CD8-positive, alpha-beta memory T cell (primary cell): Measurements from ENCODE around the gene FHIT. TPM values are rescaled to one million over a fixed set of nuclear protein-coding genes. Genes with fewer than 3 reads are reported as not detected.

Source experiments
- CTCF ChIA-PET: fragments of 350-600 bp; sonication (Branson Sonifier 250); formaldehyde crosslinking; loops from one replicate; lab custom pipeline; 2021; ENCODE audit warnings: antibody characterized with exemption; lab: Charles Lee
- POLR2A ChIA-PET: fragments of 350-600 bp; sonication (Branson Sonifier 250); formaldehyde crosslinking; loops from one replicate; lab custom pipeline; 2021; ENCODE audit warnings: antibody characterized with exemption; lab: Charles Lee
- DNase-seq, 5 donors: peaks; one replicate each; pipeline versions ENCODE4 v3.0.0 to v3.0.0-alpha.2; 2020 to 2022; ENCODE audit warnings: mixed read lengths in 1 of 5
- H3K27ac ChIP-seq: one replicate; pipeline ENCODE4 v1.7.0; 2013; ENCODE audit warnings: low read depth, mild to moderate bottlenecking, low read length, moderate library complexity
- H3K27me3 ChIP-seq: 2 replicates; pipeline ENCODE4 v1.7.0; 2013; ENCODE audit warnings: low read length, mild to moderate bottlenecking; ENCODE audit not compliant: insufficient read depth, poor library complexity, severe bottlenecking
- H3K36me3 ChIP-seq: 2 replicates; pipeline ENCODE4 v1.7.0; 2013; ENCODE audit warnings: mild to moderate bottlenecking, low read length, moderate library complexity; ENCODE audit not compliant: insufficient read depth
- H3K4me1 ChIP-seq: 2 replicates; pipeline ENCODE4 v1.7.0; 2013; ENCODE audit warnings: mild to moderate bottlenecking, low read length, moderate library complexity; ENCODE audit not compliant: insufficient read depth
- H3K4me3 ChIP-seq: 2 replicates; pipeline ENCODE4 v1.7.0; 2013; ENCODE audit warnings: mild to moderate bottlenecking, low read length
- H3K9me3 ChIP-seq: 2 replicates; pipeline ENCODE4 v1.7.0; 2013; ENCODE audit warnings: mild to moderate bottlenecking, low read length
- H3K27ac Mint-ChIP-seq, 8 donors: one replicate each; pipeline ENCODE4 v1.8.0; 2020 to 2021; ENCODE audit warnings: mixed read lengths in 8 of 8, mild to moderate bottlenecking in 6 of 8, inconsistent platforms in 3 of 8, moderate library complexity in 3 of 8
- H3K27me3 Mint-ChIP-seq, 2 donors: one replicate each; pipeline ENCODE4 v1.8.0; 2020 to 2021; ENCODE audit warnings: mixed read lengths in 2 of 2, mild to moderate bottlenecking in 1 of 2, moderate library complexity in 1 of 2
- H3K36me3 Mint-ChIP-seq, 3 donors: one replicate each; pipeline ENCODE4 v1.8.0; 2020 to 2021; ENCODE audit warnings: mixed read lengths in 3 of 3, inconsistent platforms in 1 of 3, mild to moderate bottlenecking in 1 of 3
- H3K4me1 Mint-ChIP-seq, 3 donors: one replicate each; pipeline ENCODE4 v1.8.0; 2020 to 2021; ENCODE audit warnings: mixed read lengths in 3 of 3, inconsistent platforms in 1 of 3, mild to moderate bottlenecking in 1 of 3
- H3K4me3 Mint-ChIP-seq, 7 donors: one replicate each; pipeline ENCODE4 v1.8.0; 2020 to 2021; ENCODE audit warnings: mixed read lengths in 7 of 7, mild to moderate bottlenecking in 6 of 7, moderate library complexity in 4 of 7, inconsistent platforms in 2 of 7
- H3K9me3 Mint-ChIP-seq, 5 donors: one replicate each; pipeline ENCODE4 v1.8.0; 2020 to 2022; ENCODE audit warnings: mixed read lengths in 5 of 5, mild to moderate bottlenecking in 3 of 5, moderate library complexity in 2 of 5, inconsistent platforms in 1 of 5
- polyA plus RNA-seq: library from polyadenylated mRNA; unstranded; fragments of 300-500 nt; fragmentation: Illumina TruSeq; gene quantifications from one replicate; pipeline ENCODE4 v1.2.3, GENCODE V29; 2021
- total RNA-seq, 2 experiments: library from RNA; stranded (reverse); gene quantifications; one replicate each; pipeline ENCODE4 v1.2.3, GENCODE V29; 2021

Gene FHIT
- total and polyA plus RNA-seq, 3 experiments from 2014 or later = 4.1 to 7.4 (median 4.2) TPM

DNA sequence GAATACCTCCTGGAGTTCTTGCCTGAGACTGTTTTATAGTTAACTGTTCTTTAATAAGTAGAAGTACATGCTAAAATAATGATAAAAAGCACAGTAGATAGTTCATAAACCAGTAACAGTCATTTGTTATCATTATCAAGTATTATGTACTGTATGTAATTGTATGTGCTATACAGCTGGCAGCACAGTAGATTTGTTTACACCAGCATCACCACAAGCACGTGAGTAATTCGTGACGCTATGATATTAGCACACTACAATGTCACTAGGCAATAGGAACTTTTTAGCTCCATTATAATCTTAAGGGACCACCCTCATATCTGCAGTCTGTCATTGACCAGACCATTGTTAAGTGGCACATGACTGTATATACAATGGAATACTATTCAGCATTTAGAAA is 534.7 kb downstream of the FHIT start:
- H3K4me1 ChIP-seq = no peaks in the 10 kb centered on the region
- no peaks in the 10 kb centered on the region for H3K36me3 Mint-ChIP-seq
- ChIA-PET CTCF (no interaction called here), POLR2A (no interaction called here)
- no peaks in the 10 kb centered on the region for H3K36me3 ChIP-seq
- no peaks in the 10 kb centered on the region for H3K9me3 ChIP-seq
- H3K27ac ChIP-seq = no peak overlapping the region
- H3K4me1 Mint-ChIP-seq = no peaks in the 10 kb centered on the region
- no peak overlapping the region for H3K27ac Mint-ChIP-seq
- H3K27me3 Mint-ChIP-seq = no peaks in the 10 kb centered on the region
- no peak for DNase-seq
- no peaks in the 10 kb centered on the region for H3K27me3 ChIP-seq
- no peak overlapping the region for H3K4me3 ChIP-seq
- peaks cover 1 to 15% (median 8%) of the 10 kb centered on the region in 5 donors for H3K9me3 Mint-ChIP-seq
- H3K4me3 Mint-ChIP-seq = no peak overlapping the region

DNA sequence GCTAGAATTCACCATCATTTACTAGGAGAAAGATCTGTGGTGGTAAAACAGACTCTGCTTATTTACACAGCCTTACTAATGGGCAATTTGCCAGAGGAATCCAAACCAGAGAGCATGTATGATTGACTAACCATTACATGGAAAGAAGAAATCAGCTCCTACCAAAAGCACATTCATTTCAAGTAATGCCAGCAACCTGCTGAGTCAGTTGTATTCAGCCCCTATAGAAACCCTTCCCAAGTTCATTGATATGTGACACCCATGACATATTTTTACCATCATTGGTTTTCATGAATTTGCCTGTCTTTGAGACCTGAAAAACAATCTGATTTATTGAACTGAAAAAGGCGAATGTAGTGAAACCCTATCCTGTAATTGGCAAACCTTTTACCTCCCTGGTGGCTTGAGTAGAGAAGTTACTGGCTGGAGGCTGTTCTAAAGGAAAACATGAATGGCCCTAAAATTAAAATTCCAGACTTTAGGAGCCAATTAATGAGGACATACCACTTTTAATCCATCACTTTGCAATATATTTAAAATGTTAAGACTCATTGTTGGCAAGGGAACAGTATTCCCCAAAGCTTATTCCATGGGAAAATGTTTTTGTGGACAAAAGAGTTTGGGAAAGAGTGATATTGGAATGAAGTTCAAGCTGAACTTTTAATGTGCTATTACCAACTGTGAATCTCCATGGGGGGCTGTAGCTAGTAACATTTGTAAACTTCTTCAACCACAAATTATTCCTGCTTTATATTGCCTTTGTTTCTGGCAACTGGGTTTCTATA is 542.9 kb downstream of the FHIT start:
- no peaks in the 10 kb centered on the region for H3K36me3 Mint-ChIP-seq
- ChIA-PET POLR2A (no interaction called here), CTCF (no interaction called here)
- no peaks in the 10 kb centered on the region for H3K36me3 ChIP-seq
- H3K4me1 ChIP-seq = no peaks in the 10 kb centered on the region
- H3K4me3 Mint-ChIP-seq = no peak overlapping the region
- no peaks in the 10 kb centered on the region for H3K9me3 ChIP-seq
- H3K27ac Mint-ChIP-seq = no peak overlapping the region
- no peaks in the 10 kb centered on the region for H3K27me3 ChIP-seq
- no peak overlapping the region for H3K4me3 ChIP-seq
- H3K4me1 Mint-ChIP-seq = no peaks in the 10 kb centered on the region
- no peaks in the 10 kb centered on the region for H3K27me3 Mint-ChIP-seq
- peaks cover 7 to 18% (median 10%) of the 10 kb centered on the region in 5 donors for H3K9me3 Mint-ChIP-seq
- no peak overlapping the region for H3K27ac ChIP-seq
- DNase-seq = no peak

DNA sequence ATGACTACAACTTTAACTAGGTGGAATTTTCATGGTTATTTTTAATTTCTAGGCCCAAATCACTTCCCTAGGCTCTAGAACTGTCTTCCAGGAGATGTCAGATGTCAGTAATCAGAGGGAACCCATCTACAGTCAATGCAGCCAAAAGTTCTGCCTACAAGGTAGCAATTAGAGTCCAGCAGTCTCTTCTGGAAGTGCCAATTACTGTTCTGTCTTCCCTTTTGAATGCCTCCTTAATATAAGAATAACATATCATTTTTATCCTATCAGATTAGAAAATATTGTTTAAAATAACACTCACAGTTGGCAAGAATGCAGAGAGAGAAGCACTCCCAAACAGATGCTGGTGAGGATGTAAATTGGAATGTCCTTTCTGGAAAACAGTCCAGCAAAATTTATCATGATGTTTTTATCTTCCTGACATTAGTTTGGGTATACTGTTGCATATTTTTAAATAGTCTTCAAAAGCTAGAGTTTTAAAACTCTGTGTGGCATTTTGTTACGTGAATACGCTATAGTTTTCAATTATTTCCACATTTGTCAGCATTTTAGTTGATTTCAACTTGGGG is 543.7 kb downstream of the FHIT start:
- H3K36me3 Mint-ChIP-seq = no peaks in the 10 kb centered on the region
- H3K4me3 Mint-ChIP-seq = no peak overlapping the region
- no peak overlapping the region for H3K27ac ChIP-seq
- no peaks in the 10 kb centered on the region for H3K9me3 ChIP-seq
- DNase-seq = no peak
- H3K4me1 Mint-ChIP-seq = no peaks in the 10 kb centered on the region
- POLR2A ChIA-PET = no interaction called here
- no peaks in the 10 kb centered on the region for H3K27me3 Mint-ChIP-seq
- no peak overlapping the region for H3K4me3 ChIP-seq
- peaks cover 7 to 16% (median 10%) of the 10 kb centered on the region in 5 donors for H3K9me3 Mint-ChIP-seq
- H3K27ac Mint-ChIP-seq = no peak overlapping the region
- no peaks in the 10 kb centered on the region for H3K27me3 ChIP-seq
- H3K4me1 ChIP-seq = no peaks in the 10 kb centered on the region
- no peaks in the 10 kb centered on the region for H3K36me3 ChIP-seq
- CTCF ChIA-PET = no interaction called here

DNA sequence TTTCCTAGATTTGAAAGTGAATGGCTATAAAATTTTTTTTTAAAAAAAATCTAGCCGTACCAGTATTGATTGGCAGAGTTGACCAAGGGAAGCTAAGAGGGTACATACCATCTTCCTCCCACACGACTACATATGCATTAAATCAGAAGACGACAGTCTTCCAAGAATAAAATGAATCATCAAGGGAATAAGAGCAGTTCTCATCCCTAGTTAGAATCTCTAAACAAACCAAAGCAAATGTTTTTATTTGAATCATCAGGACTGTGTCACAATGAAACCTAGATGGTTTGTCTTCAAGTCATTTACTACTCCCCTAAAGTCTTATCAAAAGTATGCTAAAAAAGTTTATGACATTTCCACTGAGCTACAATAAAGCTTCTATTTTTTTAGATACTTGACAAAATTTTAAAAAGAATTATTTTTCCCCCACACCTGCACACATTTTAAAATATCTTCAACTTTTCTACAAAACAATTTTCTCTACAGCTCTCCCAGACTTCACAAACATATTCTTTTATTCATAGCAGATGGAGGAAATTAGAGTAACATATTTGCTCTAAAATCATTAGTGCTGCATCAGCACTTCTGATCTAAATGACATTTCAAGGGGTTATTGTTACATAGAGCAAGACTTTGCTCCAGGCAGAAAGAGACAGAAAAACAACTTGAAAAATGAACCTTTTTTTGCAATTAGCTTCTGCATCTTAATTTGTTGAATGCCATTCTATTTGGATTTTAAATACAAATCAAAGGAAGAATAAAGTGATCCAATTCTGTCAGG is 547.1 kb downstream of the FHIT start:
- POLR2A ChIA-PET = no interaction called here
- Mint-ChIP-seq H3K4me3 (no peak overlapping the region), H3K4me1 (no peaks in the 10 kb centered on the region), H3K36me3 (no peaks in the 10 kb centered on the region), H3K27ac (no peak overlapping the region), H3K27me3 (no peaks in the 10 kb centered on the region), H3K9me3 (peaks cover 0 to 7% (median 3%) of the 10 kb centered on the region in 5 donors)
- Histone ChIP-seq H3K4me3 (no peak overlapping the region), H3K27me3 (no peaks in the 10 kb centered on the region), H3K27ac (no peak overlapping the region), H3K4me1 (no peaks in the 10 kb centered on the region), H3K9me3 (no peaks in the 10 kb centered on the region), H3K36me3 (no peaks in the 10 kb centered on the region)
- CTCF ChIA-PET = no interaction called here
- no peak for DNase-seq

DNA sequence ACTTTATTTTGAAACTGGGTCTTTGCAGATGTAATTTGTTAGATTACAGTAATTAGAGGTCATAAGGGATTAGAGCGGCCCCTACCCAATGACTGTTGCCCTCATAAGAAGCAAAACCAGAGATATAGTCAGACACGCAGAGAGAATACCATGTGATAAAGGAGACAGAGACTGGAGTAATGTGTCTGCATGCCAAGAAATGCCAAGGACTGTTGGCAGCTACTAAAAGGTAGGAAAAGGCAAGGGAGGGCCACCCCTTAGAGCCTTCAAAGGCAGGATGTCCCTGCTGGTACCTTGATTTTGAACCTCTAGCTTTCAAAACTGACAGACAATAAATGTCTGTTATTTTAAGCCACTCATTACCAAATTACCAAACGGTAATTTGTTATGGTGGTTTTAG is 548.2 kb downstream of the FHIT start:
- no peak overlapping the region for H3K27ac ChIP-seq

DNA sequence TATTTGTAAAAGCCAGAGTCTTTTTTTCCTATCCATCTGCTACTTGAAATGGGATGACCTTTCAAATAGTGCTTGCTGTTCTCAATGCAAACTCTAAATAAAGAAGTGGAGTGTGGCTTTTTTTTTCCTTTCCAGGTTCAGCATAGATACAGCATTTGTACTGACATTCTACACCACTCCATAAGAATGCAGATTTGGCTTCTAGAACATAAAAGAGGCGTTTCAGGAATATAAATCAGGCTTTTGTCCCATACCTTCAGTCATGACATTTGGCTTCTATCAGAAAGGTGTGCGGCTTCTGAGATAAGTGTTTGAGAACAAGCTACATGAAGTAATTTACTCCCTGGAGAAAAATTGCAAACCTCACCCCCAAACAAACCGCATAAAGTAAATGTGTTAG is 553.1 kb downstream of the FHIT start:
- Histone ChIP-seq H3K4me3 (no peak overlapping the region), H3K4me1 (no peaks in the 10 kb centered on the region), H3K36me3 (no peaks in the 10 kb centered on the region), H3K27ac (no peak overlapping the region), H3K9me3 (no peaks in the 10 kb centered on the region), H3K27me3 (no peaks in the 10 kb centered on the region)
- H3K27ac Mint-ChIP-seq = no peak overlapping the region
- no peaks in the 10 kb centered on the region for H3K4me1 Mint-ChIP-seq
- ChIA-PET CTCF (no interaction called here), POLR2A (no interaction called here)
- DNase-seq = no peak
- H3K4me3 Mint-ChIP-seq = no peak overlapping the region
- H3K36me3 Mint-ChIP-seq = no peaks in the 10 kb centered on the region
- no peaks in the 10 kb centered on the region for H3K27me3 Mint-ChIP-seq
- H3K9me3 Mint-ChIP-seq = peaks cover 2 to 6% (median 4%) of the 10 kb centered on the region in 5 donors

More for the DNA sequence above, 548.2 kb downstream of the FHIT start:
- POLR2A ChIA-PET = no interaction called here
- Mint-ChIP-seq H3K4me3 (no peak overlapping the region), H3K4me1 (no peaks in the 10 kb centered on the region), H3K27me3 (no peaks in the 10 kb centered on the region), H3K9me3 (peaks cover 0 to 4% (median 3%) of the 10 kb centered on the region in 5 donors), H3K27ac (no peak overlapping the region), H3K36me3 (no peaks in the 10 kb centered on the region)
- CTCF ChIA-PET = no interaction called here
- no peaks in the 10 kb centered on the region for H3K4me1 ChIP-seq
- DNase-seq = no peak
- H3K27me3 ChIP-seq = no peaks in the 10 kb centered on the region
- no peaks in the 10 kb centered on the region for H3K9me3 ChIP-seq
- no peak overlapping the region for H3K4me3 ChIP-seq
- H3K36me3 ChIP-seq = no peaks in the 10 kb centered on the region

DNA sequence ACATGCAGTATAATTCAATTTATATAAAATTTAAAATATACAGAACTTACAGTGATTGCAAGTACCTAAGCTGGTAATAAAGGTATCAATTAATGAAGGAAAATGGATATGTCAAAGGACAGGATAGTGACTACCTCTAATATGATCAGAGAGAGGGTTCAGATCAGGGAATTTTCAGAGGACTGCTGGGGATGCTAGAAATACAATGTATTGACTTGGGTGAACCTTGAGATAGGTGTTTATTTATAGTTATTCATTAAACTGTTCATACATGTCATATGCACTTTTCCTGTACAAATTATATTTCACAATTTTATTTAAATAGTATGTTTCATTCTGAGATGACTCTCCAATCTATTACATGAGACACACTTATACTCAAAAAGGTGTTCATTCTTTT is 554.1 kb downstream of the FHIT start:
- no peak overlapping the region for H3K27ac ChIP-seq
- POLR2A ChIA-PET = no interaction called here
- H3K4me1 Mint-ChIP-seq = no peaks in the 10 kb centered on the region
- no peaks in the 10 kb centered on the region for H3K4me1 ChIP-seq
- H3K36me3 Mint-ChIP-seq = no peaks in the 10 kb centered on the region
- peaks cover 2 to 12% (median 4%) of the 10 kb centered on the region in 5 donors for H3K9me3 Mint-ChIP-seq
- no peaks in the 10 kb centered on the region for H3K27me3 Mint-ChIP-seq
- no peaks in the 10 kb centered on the region for H3K27me3 ChIP-seq
- DNase-seq = no peak
- no peak overlapping the region for H3K27ac Mint-ChIP-seq
- H3K4me3 ChIP-seq = no peak overlapping the region
- CTCF ChIA-PET = no interaction called here
- H3K9me3 ChIP-seq = no peaks in the 10 kb centered on the region
- H3K4me3 Mint-ChIP-seq = no peak overlapping the region
- no peaks in the 10 kb centered on the region for H3K36me3 ChIP-seq
